HG03135 (cell line): ENCODE measurements around the gene ESRRB.

Experiments
- ATAC-seq: cut with Tn5 transposase; IDR thresholded peaks from one replicate; pipeline ENCODE4 v1.9.1; 2021; ENCODE audit warnings: mild to moderate bottlenecking, moderate library complexity; ENCODE audit not compliant: unreplicated experiment

Gene ESRRB

DNA sequence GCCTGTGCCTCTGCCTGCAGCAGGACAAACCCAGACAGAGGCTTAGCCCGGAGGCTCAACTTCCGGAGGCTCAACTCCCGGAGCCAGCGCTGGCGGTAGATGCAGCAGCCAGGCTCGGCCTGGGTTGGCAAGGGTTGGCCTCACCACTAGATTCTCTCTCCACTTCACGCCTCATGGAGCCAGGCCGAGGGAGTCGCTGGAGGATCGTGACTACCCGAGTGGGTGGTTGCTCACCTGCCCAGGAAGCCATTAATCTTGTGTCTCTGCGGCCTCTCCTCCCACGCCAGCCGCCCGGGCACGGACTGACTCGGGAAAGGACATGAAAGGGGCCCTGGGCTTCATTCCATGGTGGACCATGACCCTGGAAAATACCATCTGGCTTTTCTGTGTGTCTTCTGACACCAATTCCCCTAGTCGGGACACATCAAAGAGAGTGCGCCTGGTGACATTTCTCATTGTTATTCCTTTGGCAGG, 20.8 kb downstream of the ESRRB start:
- no peak for ATAC-seq

DNA sequence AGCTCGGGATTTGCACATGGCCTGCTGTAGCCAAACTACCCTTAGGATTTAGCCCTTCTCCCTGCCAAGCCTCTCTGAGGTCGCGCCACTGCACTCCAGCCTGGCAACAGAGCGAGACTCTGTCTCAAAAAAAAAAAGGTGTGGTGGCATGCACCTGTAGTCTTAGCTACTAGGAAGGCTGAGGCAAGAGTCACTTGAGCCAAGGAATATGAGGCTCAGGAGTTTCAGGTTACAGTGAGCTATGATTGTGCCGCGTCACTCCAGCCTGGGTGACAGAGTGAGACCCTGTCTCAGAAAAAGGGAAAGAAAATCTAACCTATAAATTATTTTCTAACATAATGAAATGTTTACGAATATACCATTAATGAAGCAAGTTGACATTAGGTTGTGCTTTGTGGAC, 29.7 kb downstream of the ESRRB start:
- ATAC-seq: no peak

DNA sequence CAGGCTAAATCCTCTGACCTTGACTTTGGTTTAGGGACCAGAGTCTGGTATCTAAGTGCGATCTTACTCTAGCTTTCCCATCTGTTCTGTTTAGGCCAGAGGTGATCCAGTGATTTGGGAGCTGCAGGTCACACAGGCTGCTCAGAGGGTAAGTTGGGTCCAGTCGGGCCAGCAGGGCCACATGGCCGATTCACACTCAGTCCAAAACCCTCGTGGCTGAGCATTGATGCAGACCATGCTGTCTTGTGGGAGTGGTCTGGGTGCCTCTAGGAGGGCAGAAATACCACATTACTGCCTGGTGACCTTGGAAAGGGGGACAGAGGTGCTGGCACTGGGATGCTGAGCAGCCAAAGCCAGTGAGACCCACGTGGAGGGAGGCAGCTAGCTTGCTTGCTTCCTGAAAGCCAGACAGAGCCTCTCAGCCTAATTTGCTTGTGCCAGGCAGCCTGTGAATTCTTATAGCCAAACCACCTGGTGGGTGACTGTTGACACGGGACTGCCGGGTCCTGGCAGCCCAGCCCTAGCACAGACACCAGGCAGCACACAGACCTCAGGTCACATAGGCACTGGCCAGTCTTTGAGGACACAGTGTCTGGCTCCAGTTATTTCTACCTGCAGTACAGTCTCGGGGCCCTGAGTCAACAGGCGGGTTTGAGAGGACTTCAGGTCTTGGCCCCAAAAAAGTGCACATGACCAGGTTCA, 31.7 kb downstream of the ESRRB start:
- no peak for ATAC-seq

DNA sequence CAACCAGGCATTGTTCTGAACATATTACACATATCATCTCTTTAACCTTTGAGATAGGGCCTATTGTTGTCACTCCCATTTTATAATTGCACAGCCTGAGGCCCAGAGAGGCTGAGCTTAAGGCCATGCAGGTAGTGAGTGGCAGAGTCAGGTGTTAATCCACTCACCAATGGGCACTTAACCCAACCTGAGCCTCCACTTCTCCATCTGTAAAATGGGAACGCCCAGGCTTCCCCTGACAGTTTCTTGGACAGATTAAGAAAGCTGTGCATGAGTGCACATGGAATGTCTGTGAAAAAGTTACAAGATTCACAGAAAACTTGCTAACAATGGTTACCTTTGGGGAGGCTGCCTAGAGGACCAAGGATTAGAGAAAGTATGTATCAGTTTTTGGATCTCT, 32.9 kb downstream of the ESRRB start:
- ATAC-seq: no peak

DNA sequence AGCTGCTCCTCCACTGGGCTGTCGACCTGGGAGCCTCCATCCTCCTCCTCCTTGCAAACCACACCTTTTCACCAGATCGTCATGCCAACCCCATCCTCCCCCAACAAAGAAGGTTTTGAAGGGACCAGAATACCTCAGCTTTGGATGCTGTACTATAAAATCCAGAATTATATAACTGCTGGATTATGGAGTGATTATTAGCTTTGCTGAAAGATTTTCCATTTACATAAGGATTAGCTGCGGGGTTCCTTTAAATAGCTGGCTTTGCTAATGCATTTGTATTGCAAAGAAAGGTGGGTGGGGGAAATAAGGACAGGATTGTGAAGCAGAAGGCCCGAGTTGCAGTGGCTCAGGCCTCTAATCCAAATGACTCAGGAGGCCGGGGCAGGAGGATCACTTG, 36.6 kb downstream of the ESRRB start:
- ATAC-seq: no peak

DNA sequence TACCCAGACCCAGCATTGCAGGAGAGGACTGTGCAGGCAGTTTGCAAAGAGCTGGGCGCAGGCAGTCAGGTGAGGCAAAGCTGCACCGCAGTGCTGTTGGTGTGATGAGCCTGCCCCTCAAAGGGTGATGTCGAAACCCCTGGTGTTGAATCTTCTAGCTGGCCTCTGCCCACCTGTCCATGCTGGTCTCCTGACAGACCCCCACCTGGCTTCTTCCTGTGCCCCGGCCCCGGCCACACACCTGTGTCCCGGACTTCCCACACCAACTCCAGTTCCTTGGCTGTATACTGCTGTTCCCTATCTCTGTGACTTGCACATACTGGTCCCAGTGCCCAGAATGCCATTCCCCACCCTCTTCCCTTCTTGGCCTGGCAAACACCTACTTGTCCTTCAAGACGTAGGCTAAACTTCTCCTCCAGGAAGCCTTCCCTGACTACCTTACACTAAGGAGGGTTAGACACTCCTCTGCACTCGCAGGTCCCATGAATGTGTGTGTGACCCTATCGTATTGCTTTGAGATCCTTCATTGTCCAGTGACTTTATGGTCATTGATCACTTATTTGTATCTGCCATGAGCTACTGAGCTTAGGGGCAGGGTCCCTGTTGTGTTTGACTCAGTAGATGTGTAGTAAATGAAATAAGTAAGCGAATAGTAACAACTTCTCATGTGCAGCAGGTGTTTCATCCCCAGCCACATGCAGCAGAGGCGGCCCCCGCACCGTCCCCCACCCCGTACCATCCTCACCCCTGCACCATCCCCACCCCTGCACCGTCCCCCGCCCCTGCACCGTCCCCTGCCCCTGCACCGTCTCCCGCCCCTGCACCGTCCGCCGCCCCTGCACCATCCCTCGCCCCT, 37.4 kb downstream of the ESRRB start:
- no peak for ATAC-seq

DNA sequence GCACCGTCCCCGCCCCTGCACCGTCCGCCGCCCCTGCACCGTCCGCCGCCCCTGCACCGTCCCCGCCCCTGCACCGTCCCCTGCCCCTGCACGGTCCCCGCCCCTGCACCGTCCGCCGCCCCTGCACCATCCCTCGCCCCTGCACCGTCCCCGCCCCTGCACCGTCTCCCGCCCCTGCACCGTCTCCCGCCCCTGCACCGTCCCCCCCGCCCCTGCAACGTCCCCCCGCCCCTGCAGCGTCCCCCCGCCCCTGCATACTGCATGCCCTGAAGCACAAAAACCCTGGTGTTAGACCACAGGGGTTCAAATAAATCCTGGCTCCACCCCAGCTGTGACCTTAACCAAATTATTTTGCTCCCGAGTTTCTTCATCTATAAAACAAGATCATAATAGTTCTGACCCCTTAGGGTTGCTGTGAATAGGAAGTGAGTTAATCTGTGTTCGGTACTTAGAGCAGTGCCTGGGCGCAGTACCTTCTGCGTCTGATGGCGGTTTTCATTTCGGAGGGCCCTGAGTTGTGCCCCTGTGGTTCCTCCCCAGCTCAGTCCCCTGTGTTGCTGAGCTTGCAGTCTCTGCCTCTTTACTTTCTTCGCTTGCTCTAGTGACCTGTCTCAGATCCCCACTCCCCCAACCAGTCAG, 38.1 kb downstream of the ESRRB start:
- ATAC-seq: no peak

DNA sequence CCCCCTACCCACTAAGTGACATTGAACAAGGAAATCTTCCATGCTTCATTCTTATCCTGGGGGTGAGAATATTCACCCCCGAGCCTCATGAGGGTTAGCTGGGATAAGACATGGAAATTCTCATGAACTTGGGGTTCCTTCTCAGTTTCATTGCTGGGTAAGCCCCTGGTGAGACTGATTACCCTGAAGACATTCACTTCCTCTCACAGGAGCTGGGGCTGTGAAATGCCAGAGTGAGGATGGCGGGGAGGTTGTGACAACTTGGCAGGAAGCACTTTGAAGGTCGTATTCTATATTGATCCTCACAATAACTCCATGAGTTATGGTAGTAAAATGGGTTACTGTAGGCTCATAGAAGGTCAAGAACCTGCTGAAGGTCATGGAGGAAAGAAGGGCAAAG, 43.5 kb downstream of the ESRRB start:
- no peak for ATAC-seq

DNA sequence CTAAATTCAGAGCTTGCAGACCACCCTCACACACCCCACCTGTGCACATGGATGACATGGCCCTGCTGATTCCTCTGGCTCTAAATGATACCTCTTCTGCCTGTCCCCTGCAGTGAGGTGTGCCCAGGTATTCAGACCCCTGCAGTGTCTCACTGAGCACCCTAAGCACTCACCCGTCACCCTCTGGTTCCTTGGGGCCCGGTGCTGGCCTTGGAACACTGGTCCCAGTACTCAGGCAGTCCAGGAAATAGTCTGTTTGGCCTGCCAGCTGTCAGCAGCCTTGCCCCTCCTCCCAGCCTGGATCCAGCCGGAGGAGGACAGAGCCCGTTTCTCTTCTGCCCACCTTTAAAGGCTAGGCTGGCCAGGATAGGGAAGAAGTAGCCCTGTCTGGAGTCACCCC, 44.9 kb downstream of the ESRRB start:
- no peak for ATAC-seq

DNA sequence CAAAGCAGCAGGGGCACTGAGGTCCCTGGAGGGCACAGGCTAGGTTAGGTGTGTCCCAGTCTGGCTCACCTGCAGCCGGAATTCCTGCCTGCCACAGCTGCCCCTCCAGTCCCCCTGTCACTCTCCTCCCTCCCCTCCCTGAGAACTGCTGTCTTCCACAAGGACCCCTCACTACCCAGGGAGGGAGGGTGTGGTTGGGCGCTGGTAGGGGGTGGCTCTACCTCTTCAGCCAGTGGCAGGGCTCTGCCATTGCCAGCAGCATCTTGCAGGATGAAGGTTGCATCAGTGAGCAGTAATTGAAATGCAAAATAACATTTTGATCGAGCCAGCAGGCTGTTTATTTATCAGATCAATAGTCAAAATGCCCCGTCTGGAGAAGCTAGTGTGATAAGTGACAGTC, 45.7 kb downstream of the ESRRB start:
- ATAC-seq: no peak

DNA sequence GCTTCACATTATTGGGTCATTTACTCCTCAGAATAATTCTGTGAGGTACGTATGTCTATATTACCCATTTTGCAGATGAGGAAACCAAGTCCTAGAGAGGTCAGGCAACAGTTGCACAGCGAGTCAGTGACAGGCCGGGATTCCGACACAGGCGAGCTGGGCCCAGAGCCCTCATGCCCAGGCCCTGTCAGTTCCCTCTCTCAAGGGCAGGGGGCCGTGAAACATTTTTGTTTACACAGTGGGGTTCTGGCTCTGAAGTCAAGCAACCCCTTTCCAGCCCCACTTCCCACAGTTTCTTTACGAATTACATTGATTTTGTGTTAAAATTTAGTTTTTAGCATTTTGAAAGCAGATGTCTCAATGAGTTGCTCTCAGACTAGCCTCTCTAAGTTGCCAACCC, 46.7 kb downstream of the ESRRB start:
- ATAC-seq: no peak

DNA sequence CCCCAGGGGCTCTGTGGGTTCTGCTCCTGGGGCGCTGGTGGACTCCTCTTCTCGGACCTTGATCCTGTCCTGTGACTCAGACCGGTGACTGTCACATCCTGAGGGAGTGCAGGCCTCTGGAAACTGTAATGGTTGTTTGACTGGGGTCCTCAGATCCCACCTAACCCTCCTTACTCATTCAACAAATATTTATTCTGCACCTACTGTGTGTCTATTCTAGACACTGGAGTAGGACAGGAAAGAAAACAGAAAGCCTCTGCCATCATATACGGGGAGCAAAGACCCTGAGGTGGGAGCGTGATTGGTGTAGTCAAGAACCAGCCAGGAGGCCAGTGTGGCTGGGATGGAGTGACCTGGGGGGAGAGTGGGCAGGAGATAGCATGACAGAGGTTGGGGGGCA, 47.6 kb downstream of the ESRRB start:
- no peak for ATAC-seq

DNA sequence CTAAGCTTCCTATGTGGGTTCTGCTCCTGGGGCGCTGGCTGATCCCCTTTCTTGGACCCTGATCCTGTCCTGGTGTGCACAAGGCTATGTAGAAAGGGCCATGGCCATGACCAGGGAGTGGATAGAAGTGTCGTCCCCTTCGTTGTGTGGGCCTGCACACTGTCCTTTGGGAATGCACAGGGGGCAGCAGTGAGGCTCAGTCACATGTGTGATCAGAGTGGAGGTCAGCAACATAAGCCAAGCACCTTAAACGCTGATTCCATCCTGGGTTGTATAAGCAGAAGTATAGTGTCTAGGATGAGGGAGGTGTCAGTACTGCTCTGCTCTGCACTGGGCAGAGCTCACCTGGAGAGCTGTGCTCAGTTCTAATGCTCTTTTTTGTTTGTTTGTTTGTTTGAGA, 48.4 kb downstream of the ESRRB start:
- no peak for ATAC-seq

DNA sequence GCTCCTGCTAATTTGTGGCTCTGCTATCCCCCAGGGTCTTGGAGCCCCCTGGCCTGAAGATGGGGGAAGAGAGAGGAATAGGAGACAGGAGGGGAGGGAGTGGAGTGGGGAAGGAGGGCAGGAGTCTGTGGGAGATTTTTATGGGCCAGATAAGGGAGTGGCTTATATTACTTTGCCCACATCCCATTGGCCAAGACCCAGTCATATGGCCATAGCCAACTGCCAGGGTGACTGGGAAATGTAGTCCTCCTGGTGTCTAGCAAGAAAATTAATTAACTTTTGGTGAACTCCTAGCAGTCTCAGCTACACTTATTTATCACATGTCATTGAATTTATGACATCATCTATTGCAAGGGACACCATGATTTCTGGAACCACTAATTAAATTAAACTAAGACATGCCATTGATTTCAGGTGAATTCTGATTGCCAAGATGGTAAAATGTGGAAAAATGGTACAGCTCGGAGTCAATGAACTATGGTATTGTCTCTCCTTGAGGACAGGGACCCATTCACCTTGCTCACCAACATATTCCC, 50.3 kb downstream of the ESRRB start:
- ATAC-seq: no peak

DNA sequence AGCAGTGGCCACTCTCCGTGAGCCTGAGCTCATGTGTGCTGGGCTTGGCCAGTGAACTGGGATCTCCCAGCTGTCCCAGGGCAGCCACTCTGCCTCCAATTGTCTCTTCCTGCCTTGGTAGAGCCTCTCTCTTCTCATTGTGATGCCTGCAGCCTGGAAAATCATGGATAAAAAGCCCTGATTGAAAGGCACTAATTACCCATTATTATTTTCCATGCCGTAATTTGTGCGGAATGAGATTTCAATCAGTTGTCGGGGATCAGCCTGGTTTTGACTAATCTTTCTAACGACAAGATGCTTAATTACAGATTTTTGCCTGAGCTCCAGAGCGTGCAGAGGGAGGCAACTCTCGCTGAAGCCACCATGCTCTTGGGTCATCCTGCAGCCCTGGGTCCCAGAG, 52.7 kb downstream of the ESRRB start:
- ATAC-seq: no peak

DNA sequence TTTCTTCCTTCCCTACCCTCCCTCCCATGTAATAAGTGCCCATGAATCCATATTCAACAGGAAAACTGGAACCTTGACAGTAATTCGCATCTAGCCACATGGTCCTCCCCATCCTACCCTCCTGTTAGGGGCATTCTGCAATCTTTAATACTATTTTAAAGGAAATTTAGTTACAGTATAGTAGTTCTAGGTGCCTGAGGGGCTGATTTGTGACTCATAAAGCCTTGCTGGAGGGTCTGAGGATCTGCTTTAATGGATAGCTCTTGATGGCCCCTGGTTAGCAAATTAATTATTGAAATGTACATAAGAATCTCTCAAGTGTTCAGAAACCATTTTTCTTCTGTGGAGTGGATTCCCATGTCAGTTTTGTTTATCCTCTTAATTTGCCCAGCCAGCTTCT, 54.1 kb downstream of the ESRRB start:
- ATAC-seq: no peak

DNA sequence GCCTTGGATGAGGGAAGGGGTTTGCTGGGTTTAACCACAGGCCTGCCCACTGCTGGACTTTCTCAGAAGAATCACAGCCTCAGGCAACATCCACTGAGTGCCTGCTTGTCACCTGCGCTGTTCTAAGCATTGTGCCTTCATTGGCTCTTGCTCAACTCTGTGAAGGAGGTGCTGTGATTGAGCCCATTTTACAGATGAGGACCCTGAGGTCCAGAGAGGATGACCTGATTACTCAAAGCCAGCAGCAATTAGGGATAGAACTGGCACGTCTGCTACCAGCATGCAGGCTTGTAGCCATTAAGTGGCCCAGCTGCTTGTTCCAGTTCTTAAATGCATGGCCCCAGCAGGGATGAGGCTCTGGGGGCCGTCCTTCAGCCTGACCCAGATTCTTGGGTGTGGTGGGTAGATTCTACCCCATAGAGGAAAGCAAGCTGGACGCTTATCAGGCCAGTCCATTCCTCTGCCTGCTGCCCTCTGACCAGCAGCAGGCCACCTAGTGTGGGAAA, 54.6 kb downstream of the ESRRB start:
- ATAC-seq: no peak

DNA sequence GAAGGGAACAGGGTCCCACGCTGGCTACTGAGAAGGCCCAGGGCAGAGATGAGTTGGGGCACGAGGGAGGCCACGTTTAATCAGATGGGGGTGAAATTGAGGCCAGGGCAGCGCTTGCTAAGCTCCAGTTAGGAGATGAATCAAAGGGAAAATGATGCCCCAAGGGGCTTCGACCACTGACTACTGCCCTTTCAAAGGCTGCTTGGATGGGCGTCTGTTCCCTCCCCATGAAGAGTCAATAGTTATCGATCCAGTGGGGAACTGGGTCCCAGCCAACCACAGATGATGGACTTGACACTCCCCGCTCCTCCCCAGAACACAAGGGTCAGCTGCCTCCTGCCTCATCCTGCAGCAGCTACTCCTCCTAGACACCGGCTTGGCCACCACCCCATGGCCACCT, 55.6 kb downstream of the ESRRB start:
- no peak for ATAC-seq

DNA sequence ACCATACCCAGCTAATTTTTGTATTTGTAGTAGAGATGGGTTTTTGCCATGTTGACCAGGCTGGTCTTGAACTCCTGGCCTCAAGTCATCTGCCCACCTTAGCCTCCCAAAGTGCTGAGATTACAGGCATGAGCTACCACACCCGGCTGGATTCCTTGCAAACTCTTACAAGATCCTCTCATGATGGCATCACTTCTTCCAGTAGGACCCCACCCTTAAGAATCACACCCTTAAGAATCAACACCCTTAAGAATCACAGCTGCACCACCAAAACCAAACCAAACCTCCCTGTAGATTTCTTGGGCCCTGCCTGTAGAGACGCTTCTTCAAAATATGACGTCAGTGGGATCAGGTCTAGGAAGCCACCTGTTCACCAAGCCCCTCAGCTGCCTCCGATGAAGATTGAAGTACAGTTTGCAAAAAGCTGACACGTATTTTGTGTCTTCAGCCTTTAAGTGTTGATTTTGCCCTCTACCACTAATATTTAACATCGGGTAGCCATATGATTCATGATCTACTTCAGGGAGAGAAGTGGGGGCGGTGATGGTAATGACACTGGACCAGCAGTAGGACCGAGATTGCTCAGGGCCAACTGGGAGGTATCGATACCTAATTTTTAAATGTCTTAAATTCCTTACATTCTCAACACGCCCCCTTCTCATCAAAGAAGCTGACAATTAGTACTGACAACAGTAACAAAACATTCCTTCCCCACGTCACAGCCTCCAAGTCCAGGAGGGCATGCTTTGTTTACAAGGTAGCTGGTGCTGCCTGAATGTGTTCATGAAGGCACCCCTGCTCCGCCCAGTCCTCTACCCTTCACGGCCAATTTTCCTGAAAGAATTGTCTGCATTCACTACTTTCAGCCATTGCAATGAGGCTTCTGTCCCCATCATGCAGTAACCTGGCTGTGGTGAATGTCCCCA, 57.2 kb downstream of the ESRRB start:
- ATAC-seq: no peak

DNA sequence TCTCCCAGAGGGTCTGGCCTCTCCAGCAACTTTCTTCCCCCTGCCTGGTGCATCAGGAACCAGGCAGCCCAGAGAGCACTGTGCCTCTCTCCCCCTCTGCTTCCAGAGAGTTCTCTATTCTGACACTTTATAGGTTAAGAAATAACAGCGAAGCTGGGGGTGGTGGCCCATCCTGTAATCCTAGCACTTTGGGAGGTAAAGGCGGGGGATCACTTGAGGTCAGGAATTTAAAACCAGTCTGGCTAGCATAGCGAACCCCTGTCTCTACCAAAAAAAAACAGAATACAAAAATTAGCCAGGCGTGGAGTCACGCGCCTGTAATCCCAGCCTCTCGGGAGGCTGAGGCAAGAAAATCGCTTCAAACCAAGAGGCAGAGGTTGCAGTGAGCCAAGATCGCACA, 58.3 kb downstream of the ESRRB start:
- ATAC-seq: no peak
